ENCODE measurements around the gene CDC14B. TPM values are rescaled to one million over a fixed set of nuclear protein-coding genes. Genes with fewer than 3 reads are reported as not detected.

Gene CDC14B
- total and polyA plus RNA-seq, 2 of the 4 experiments (the other 2 are of a cell fraction): 9.7 to 26.3 TPM

- Histone ChIP-seq H3K4me1 (ENCODE audit: control insufficient read depth, insufficient read depth, low read length) (no peaks in the 10 kb centered on the region), H3K4me3 (ENCODE audit: insufficient read depth, low read depth, low read length) (peak overlapping the region; percentile 61), H4K91ac (ENCODE audit: insufficient read depth, low read depth, low read length) (peak overlapping the region; percentile 43; the same call in 1 of the 2 replicates), H4K8ac (ENCODE audit: low read depth in 2 of 2, low read length in 2 of 2) (peak overlapping the region; percentile 39 to 84; a peak in 3 of 4 replicates), H3K4me2 (ENCODE audit: low read depth, low read length) (peak overlapping the region; percentile 87), H2AFZ (replicated peaks; ENCODE audit: low read length, poor library complexity) (peak overlapping the region; percentile 98), H3K9ac (ENCODE audit: low read depth, low read length) (peak overlapping the region; percentile 64), H3K56ac (ENCODE audit: extremely low read depth, insufficient read depth, low read length) (peak overlapping the region; percentile 26; the same call in 1 of the 2 replicates), H3K79me1 (ENCODE audit: low read depth in 1 of 2, low read length in 2 of 2) (peaks cover 0 to 21% of the 10 kb centered on the region in 2 experiments; a peak in 2 of 4 replicates), H3K14ac (replicated peaks; ENCODE audit: low read depth, low read length) (peak overlapping the region; percentile 25; the same call in 1 of the 2 replicates), H2BK5ac (ENCODE audit: low read depth, low read length, poor library complexity, severe bottlenecking) (peak overlapping the region; percentile 61), H3K27ac (ENCODE audit: insufficient read depth, low read length) (peak overlapping the region; percentile 45), H3K9me1 (ENCODE audit: insufficient read depth, low read length) (0 out of 2 replicates have a peak, but pooled peaks cover 3% of the 10 kb centered on the region), H4K5ac (ENCODE audit: low read depth, low read length) (no peak overlapping the region), H2BK20ac (ENCODE audit: low read depth, low read length) (no peak overlapping the region; the same call in 1 of the 2 replicates), H2BK120ac (ENCODE audit: low read depth, low read length) (peak overlapping the region; percentile 27; the same call in 1 of the 2 replicates), H3K18ac (ENCODE audit: low read depth, low read length) (no peak overlapping the region), H2BK15ac (ENCODE audit: low read depth, low read length) (no peak overlapping the region; the same call in 2 of the 3 replicates), H2AK9ac (replicated peaks; ENCODE audit: low read depth, low read length, poor library complexity) (peak overlapping the region; percentile 85), H3K23ac (ENCODE audit: low read depth, low read length) (peak overlapping the region; percentile 69; the same call in 1 of the 2 replicates), H3K9me3 (ENCODE audit: control insufficient read depth, insufficient read depth, low read length) (no peaks in the 10 kb centered on the region), H2AK5ac (ENCODE audit: low read depth, low read length) (no peak overlapping the region), H4K20me1 (ENCODE audit: insufficient read depth, low read length) (no peaks in the 10 kb centered on the region), H3K27me3 (ENCODE audit: control insufficient read depth, insufficient read depth, low read length) (no peaks in the 10 kb centered on the region; the same call in 1 of the 2 replicates), H3K4ac (ENCODE audit: low read depth, low read length) (peak overlapping the region; percentile 55), H3K36me3 (ENCODE audit: control insufficient read depth, insufficient read depth, low read length) (peaks cover 2% of the 10 kb centered on the region; the same call in 1 of the 2 replicates)
- in situ Hi-C loops (cut with MboI; ENCODE audit: low sequenced_read_pairs) (loop anchor here (10.0 kb wide), 1 partner anchor 240 kb away; the partner anchor contains the start of gene ZNF367), dilution Hi-C loops (cut with HindIII; ENCODE audit: low sequenced_read_pairs, unreplicated experiment) (no loop called here), intact Hi-C loops (cut with micrococcal nuclease) (loop anchor here (1.0 to 5.0 kb wide), 3 partner anchors 87 to 236 kb away; partner anchors contain the start of gene ZNF367)
- 0% methylated on average over 50 of the region's 74 CpGs; no CpG with 5 or more reads in 1 of the 2 experiments for WGBS, 2 experiments (ENCODE audit: extremely low coverage in 2 of 2, insufficient read length in 1 of 2)
- BruUV-seq (replicated peaks): no TSS peak
- CTCF ChIA-PET: interaction anchor here (0.7 kb wide), 1 partner anchor 14 kb away, joined by 3 read pairs; no protein-coding TSS in a partner anchor
- DNase-seq (peak; percentile 86), ATAC-seq (ENCODE audit: low read depth) (peak; percentile 80)
- POLR2A ChIA-PET (ENCODE audit: unreplicated experiment): no interaction called here
- peak; percentile 24; the same call in 1 of the 2 replicates for TF ChIP-seq CTCF (conservative IDR thresholded peaks at IDR 0.05; ENCODE audit: low read depth, low read length)
- no peak for TF ChIP-seq RFX5 (IDR thresholded peaks at IDR 0.05; ENCODE audit: low read depth, low read length)
- no peak for TF ChIP-seq BHLHE40 (IDR thresholded peaks at IDR 0.05; ENCODE audit: low read depth, low read length)
- peak; percentile 64; the same call in 1 of the 2 replicates for TF ChIP-seq MAZ (IDR thresholded peaks at IDR 0.05; ENCODE audit: borderline replicate concordance, low read depth, low read length)
- no peak for TF ChIP-seq RAD21 (IDR thresholded peaks at IDR 0.05; ENCODE audit: low read length)
- no peak for TF ChIP-seq USF2 (IDR thresholded peaks at IDR 0.05; ENCODE audit: low read depth, low read length)
- no peak; the same call in 1 of the 2 replicates for TF ChIP-seq MXI1 (IDR thresholded peaks at IDR 0.05; ENCODE audit: borderline replicate concordance, low read depth, low read length)
- no peak for TF ChIP-seq CEBPB (IDR thresholded peaks at IDR 0.05; ENCODE audit: low read depth, low read length)
- no peak for TF ChIP-seq ELK1 (IDR thresholded peaks at IDR 0.05; ENCODE audit: borderline replicate concordance, low read depth, low read length)
- TF ChIP-seq SMC3 (IDR thresholded peaks at IDR 0.05; ENCODE audit: low read depth, low read length): 0 out of 2 replicates have a peak, but pooled peaks have one; percentile 1
- TF ChIP-seq RCOR1 (IDR thresholded peaks at IDR 0.05; ENCODE audit: insufficient replicate concordance, low read length): peak; percentile 23
- no peak for TF ChIP-seq FOS (IDR thresholded peaks at IDR 0.05; ENCODE audit: low read depth, low read length)
Measured at GRCh38 chr9:96654450-96655197, 35.0 kb upstream of the CDC14B start.

All from IMR-90 (cell line).